ENCODE measurements around the gene KCTD10. TPM values are rescaled to one million over a fixed set of nuclear protein-coding genes. Genes with fewer than 3 reads are reported as not detected.
"Not testable (repeated sequence)": the region's sequence is repeated elsewhere in the genome, so short reads cannot be mapped to it uniquely, and the experiment has no call there.

KCTD10 gene
- total RNA-seq, 1 experiment from 2014 or later, result 56.7 TPM

DNA sequence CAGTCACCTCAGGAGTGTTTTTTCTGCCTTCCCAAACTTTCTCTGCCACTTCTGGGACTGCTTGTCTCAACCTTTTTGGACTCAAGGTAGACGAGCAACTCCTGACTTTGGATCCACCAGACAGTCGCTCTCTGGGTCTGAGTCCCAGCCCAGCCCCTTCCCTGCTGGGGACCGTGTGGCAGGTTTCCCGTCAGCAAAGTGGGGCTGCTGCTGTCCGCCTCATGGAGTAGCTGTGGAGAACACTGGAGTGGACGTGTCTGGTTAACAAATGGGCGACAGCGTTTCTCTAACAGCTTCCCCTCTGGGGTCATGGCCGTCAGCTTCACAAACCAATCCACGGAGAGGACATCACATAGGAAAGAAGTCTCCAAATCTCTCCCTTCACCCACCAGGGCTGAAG, 54.8 kb downstream of the KCTD10 start:
- Mint-ChIP-seq H3K27me3 (ENCODE audit: unreplicated experiment) (peaks cover 76% of the 10 kb centered on the region), H3K9me3 (ENCODE audit: low read depth, unreplicated experiment) (no peaks in the 10 kb centered on the region), H3K4me1 (ENCODE audit: low read depth, unreplicated experiment) (no peaks in the 10 kb centered on the region), H3K4me3 (ENCODE audit: low read depth, unreplicated experiment) (no peak overlapping the region), H3K27ac (ENCODE audit: unreplicated experiment) (no peak overlapping the region), H3K36me3 (ENCODE audit: insufficient read depth, unreplicated experiment) (no peaks in the 10 kb centered on the region)
- intact Hi-C loops (cut with micrococcal nuclease; ENCODE audit: unreplicated experiment), result no loop called here
- no peak for DNase-seq
- no TSS peak for BruUV-seq (replicated peaks)
- CTCF ChIA-PET, result no interaction called here
- TF ChIP-seq, protein P1, sequence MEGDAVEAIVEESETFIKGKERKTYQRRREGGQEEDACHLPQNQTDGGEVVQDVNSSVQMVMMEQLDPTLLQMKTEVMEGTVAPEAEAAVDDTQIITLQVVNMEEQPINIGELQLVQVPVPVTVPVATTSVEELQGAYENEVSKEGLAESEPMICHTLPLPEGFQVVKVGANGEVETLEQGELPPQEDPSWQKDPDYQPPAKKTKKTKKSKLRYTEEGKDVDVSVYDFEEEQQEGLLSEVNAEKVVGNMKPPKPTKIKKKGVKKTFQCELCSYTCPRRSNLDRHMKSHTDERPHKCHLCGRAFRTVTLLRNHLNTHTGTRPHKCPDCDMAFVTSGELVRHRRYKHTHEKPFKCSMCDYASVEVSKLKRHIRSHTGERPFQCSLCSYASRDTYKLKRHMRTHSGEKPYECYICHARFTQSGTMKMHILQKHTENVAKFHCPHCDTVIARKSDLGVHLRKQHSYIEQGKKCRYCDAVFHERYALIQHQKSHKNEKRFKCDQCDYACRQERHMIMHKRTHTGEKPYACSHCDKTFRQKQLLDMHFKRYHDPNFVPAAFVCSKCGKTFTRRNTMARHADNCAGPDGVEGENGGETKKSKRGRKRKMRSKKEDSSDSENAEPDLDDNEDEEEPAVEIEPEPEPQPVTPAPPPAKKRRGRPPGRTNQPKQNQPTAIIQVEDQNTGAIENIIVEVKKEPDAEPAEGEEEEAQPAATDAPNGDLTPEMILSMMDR (IDR thresholded peaks at IDR 0.05; ENCODE audit: unreplicated experiment), result no peak

DNA sequence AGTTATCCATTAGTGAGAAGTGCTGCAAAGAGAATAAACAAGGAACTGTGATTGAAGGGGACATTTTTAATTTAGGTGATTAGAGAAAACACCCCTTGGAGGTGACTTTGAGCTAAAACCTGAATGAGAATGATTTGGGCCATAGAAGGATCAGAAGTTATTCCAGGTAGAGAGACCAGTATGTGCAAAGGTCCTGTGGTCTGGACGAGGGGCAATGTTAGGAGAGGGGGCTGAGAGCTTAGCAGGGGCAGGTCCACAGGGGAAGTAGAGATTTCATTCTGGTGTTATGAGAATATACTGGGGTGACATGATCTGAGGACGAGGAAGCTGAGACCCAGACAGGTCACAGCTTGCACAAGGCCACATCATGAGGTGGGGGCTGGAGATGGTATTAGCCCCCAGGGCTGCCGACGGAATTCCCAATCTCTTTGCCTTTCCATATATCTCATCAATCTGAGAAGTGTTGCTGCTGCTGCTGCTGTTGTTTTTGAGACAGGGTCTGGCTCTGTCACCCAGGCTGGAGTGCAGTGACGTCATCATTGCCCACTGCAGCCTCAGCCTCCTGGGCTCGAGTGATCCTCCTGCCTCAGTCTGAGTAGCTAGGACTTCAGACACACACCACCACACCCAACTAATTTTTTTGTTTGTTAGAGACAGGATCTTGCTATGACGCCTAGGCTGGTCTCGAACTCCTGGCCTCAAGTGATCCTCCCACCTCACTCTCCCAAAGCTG, 55.6 kb downstream of the KCTD10 start:
- Mint-ChIP-seq H3K27ac (ENCODE audit: unreplicated experiment) (no peak overlapping the region), H3K36me3 (ENCODE audit: insufficient read depth, unreplicated experiment) (no peaks in the 10 kb centered on the region), H3K27me3 (ENCODE audit: unreplicated experiment) (peaks cover 76% of the 10 kb centered on the region), H3K4me3 (ENCODE audit: low read depth, unreplicated experiment) (no peak overlapping the region), H3K9me3 (ENCODE audit: low read depth, unreplicated experiment) (no peaks in the 10 kb centered on the region), H3K4me1 (ENCODE audit: low read depth, unreplicated experiment) (no peaks in the 10 kb centered on the region)
- no TSS peak for BruUV-seq (replicated peaks)
- no peak for DNase-seq
- CTCF ChIA-PET, result no interaction called here
- intact Hi-C loops (cut with micrococcal nuclease; ENCODE audit: unreplicated experiment), result no loop called here
- TF ChIP-seq, protein P1 (IDR thresholded peaks at IDR 0.05; ENCODE audit: unreplicated experiment), result no peak

DNA sequence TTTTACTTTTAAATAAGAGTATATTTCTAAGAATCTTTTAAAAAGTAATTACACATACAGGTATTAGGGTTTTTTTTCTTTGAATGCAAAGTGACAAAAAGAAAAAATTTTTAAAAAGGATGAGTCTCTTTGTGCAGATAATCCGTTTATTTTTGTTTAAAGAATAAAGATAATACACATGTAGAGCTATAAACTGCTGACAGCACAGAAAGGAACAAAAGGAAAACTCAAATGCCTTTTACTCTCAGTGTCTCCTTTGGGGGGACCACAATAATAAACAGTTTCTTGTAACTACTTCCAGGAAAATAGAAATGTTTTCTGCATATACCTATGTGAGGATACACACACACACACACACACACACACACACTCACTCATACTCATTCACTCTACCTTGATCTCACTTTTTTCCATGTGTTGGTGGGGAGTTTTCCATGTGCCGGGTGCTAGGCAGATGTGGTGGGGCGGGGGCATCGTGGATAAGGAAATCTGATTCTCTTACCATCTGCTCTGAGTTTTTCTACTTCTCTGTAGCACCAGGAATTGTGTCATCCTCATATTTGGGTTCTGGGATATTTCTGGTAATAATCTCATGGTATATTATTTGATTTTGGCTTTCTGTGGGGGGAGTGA, 58.1 kb downstream of the KCTD10 start:
- TF ChIP-seq, protein P1 (IDR thresholded peaks at IDR 0.05; ENCODE audit: unreplicated experiment), result no peak
- Mint-ChIP-seq H3K4me3 (ENCODE audit: low read depth, unreplicated experiment) (no peak overlapping the region), H3K27me3 (ENCODE audit: unreplicated experiment) (peaks cover 51% of the 10 kb centered on the region), H3K36me3 (ENCODE audit: insufficient read depth, unreplicated experiment) (no peaks in the 10 kb centered on the region), H3K4me1 (ENCODE audit: low read depth, unreplicated experiment) (no peaks in the 10 kb centered on the region), H3K27ac (ENCODE audit: unreplicated experiment) (no peak overlapping the region), H3K9me3 (ENCODE audit: low read depth, unreplicated experiment) (no peaks in the 10 kb centered on the region)
- CTCF ChIA-PET, result interaction anchor here (0.7 to 1.7 kb wide), 2 partner anchors 9 to 118 kb away, joined by 3 to 5 read pairs; no protein-coding TSS in a partner anchor
- no TSS peak for BruUV-seq (replicated peaks)
- DNase-seq, result no peak
- intact Hi-C loops (cut with micrococcal nuclease; ENCODE audit: unreplicated experiment), result no loop called here

DNA sequence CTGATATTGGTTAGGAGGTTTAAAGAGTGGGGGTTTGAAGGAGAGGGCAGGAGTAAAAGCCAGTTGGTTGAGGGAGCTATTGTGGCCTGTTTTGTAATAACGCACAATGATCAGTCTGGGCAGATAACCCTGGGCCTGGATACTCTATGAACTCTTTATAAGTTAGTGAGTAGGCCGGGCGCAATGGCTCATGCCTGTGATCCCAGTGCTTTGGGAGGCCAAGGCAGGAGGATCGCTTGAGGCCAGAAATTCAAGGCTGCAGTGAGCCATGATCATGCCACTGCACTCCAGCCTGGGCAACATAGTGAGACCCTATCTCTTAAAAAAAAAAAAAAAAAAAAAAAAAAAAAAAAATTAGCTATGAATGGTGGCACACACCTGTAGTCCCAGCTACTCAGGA, 71.0 kb downstream of the KCTD10 start:
- H3K9me3 Mint-ChIP-seq (ENCODE audit: low read depth, unreplicated experiment); DNase-seq; H3K36me3 Mint-ChIP-seq (ENCODE audit: insufficient read depth, unreplicated experiment); H3K27ac Mint-ChIP-seq (ENCODE audit: unreplicated experiment); H3K4me1 Mint-ChIP-seq (ENCODE audit: low read depth, unreplicated experiment); intact Hi-C loops (cut with micrococcal nuclease; ENCODE audit: unreplicated experiment); H3K4me3 Mint-ChIP-seq (ENCODE audit: low read depth, unreplicated experiment); BruUV-seq (replicated peaks): not testable (repeated sequence)
- CTCF ChIA-PET, result interaction anchor here (0.8 kb wide), 1 partner anchor 10 kb away, joined by 3 read pairs; no protein-coding TSS in a partner anchor
- peaks cover 53% of the 10 kb centered on the region for H3K27me3 Mint-ChIP-seq (ENCODE audit: unreplicated experiment)

DNA sequence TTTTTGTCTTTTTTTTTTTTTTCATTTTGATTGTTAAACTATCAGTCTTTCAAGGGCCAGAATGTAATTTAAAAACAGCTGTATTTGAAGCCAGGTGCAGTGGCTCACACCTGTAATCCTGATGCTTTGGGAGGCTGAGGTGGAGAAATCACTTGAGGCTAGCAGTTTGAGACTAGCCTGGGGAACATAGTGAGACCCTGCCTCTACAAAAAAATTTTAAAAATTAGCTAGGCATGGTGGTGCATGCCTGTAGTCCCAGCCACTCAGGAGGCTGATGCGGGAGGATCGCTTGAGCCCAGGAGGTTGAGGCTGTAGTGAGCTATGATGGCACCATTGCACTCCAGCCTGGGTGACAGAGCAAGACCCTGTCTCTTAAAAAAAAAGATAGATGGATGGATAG, 72.3 kb downstream of the KCTD10 start:
- H3K4me3 Mint-ChIP-seq (ENCODE audit: low read depth, unreplicated experiment); BruUV-seq (replicated peaks); H3K36me3 Mint-ChIP-seq (ENCODE audit: insufficient read depth, unreplicated experiment); DNase-seq; H3K27ac Mint-ChIP-seq (ENCODE audit: unreplicated experiment); H3K9me3 Mint-ChIP-seq (ENCODE audit: low read depth, unreplicated experiment); H3K4me1 Mint-ChIP-seq (ENCODE audit: low read depth, unreplicated experiment); CTCF ChIA-PET; intact Hi-C loops (cut with micrococcal nuclease; ENCODE audit: unreplicated experiment): not testable (repeated sequence)
- H3K27me3 Mint-ChIP-seq (ENCODE audit: unreplicated experiment), result peaks cover 66% of the 10 kb centered on the region

Other genes with a start within 250 kb of the KCTD10 start
- gene FOXN4, start 168.0 kb downstream of the KCTD10 start, total RNA-seq (2022), result not detected in 2 replicates
- not detected in 2 replicates for gene MYO1H, start 129.4 kb downstream of the KCTD10 start, total RNA-seq (2022)
- gene UBE3B, start 334 bp upstream of the KCTD10 start, total RNA-seq (2022), result 48.6 and 59.2 TPM in 2 replicates
- 70.2 and 82.8 TPM in 2 replicates for gene MMAB, start 96.2 kb upstream of the KCTD10 start, total RNA-seq (2022)
- gene MVK, start 96.5 kb upstream of the KCTD10 start, total RNA-seq (2022), result 41.6 and 46.7 TPM in 2 replicates
- gene FAM222A, start 236.5 kb upstream of the KCTD10 start, total RNA-seq (2022), result 2.4 and 3.1 TPM in 2 replicates